ENCODE results near the gene SLC38A10.

- no peak for TF ChIP-seq CTCF (CRISPR knock-in tag; IDR thresholded peaks at IDR 0.05)
- no peak for TF ChIP-seq CBFB (CRISPR knock-in tag; IDR thresholded peaks at IDR 0.05)
- TF ChIP-seq RXRA (CRISPR knock-in tag; IDR thresholded peaks at IDR 0.05), result no peak
- TF ChIP-seq NFRKB (IDR thresholded peaks at IDR 0.05), result no peak
These were observed 53.9 kb downstream of the SLC38A10 start for GRCh38 chr17:81241203-81241602.

All from HepG2 (cell line).